Right atrium auricular region (tissue), 2 donors: ENCODE measurements around the gene CACNA2D3. TPM values are rescaled to one million over a fixed set of nuclear protein-coding genes. Genes with fewer than 3 reads are reported as not detected.

Experiments used
- DNase-seq: peaks from one replicate; pipeline ENCODE4 v3.0.0-alpha.2; 2019; ENCODE audit warnings: low spot score
- H3K27ac ChIP-seq, 2 donors: fragments of 200-600 bp; sonication (generic); 1 replicate in 1 of 2; 2 replicates in 1 of 2; pipeline ENCODE4 v1.5.1; 2016 to 2019
- H3K27me3 ChIP-seq, 2 donors: fragments of 200-600 bp; sonication (generic); one replicate each; pipeline versions ENCODE4 v1.5.1 to v1.6.0; 2017 to 2019
- H3K36me3 ChIP-seq: fragments of 200-600 bp; sonication (generic); one replicate; pipeline ENCODE4 v1.5.1; 2016
- H3K4me1 ChIP-seq, 2 donors: fragments of 200-600 bp; sonication (generic); one replicate each; pipeline versions ENCODE4 v1.5.1 to v1.6.0; 2017 to 2019
- H3K4me3 ChIP-seq, 2 donors: fragments of 200-600 bp; sonication (generic); 1 replicate in 1 of 2; 2 replicates in 1 of 2; pipeline ENCODE4 v1.5.1; 2017 to 2019; ENCODE audit warnings: mild to moderate bottlenecking in 1 of 2, moderate library complexity in 1 of 2
- H3K9me3 ChIP-seq, 2 donors: fragments of 200-600 bp; sonication (generic); one replicate each; pipeline ENCODE4 v1.5.1; 2019
- total RNA-seq, 2 donors: library from RNA; depleted of rRNA; stranded (reverse); fragments of >200 nt; gene quantifications; one replicate each; pipeline ENCODE4 v1.1.0, GENCODE V29; 2016
- TF ChIP-seq, protein P1 (sequence below), 2 donors: fragments of 200-600 bp; sonication (generic); IDR thresholded peaks; one replicate each; pipeline ENCODE4 v1.5.1; 2019; ENCODE audit warnings: antibody characterized with exemption in 2 of 2

The CACNA2D3 gene
- total RNA-seq, 2 donors from 2014 or later = 10.9 to 17.2 TPM

GRCh38 chr3:55060896-55061719 lies 938.8 kb downstream of the CACNA2D3 start:
- Histone ChIP-seq H3K4me1 (no peaks in the 10 kb centered on the region), H3K27me3 (no peaks in the 10 kb centered on the region), H3K27ac (no peak overlapping the region), H3K4me3 (no peak overlapping the region), H3K9me3 (peaks cover 0 to 1% of the 10 kb centered on the region in 2 donors), H3K36me3 (no peaks in the 10 kb centered on the region)
- no peak for DNase-seq
- TF ChIP-seq, protein P1, sequence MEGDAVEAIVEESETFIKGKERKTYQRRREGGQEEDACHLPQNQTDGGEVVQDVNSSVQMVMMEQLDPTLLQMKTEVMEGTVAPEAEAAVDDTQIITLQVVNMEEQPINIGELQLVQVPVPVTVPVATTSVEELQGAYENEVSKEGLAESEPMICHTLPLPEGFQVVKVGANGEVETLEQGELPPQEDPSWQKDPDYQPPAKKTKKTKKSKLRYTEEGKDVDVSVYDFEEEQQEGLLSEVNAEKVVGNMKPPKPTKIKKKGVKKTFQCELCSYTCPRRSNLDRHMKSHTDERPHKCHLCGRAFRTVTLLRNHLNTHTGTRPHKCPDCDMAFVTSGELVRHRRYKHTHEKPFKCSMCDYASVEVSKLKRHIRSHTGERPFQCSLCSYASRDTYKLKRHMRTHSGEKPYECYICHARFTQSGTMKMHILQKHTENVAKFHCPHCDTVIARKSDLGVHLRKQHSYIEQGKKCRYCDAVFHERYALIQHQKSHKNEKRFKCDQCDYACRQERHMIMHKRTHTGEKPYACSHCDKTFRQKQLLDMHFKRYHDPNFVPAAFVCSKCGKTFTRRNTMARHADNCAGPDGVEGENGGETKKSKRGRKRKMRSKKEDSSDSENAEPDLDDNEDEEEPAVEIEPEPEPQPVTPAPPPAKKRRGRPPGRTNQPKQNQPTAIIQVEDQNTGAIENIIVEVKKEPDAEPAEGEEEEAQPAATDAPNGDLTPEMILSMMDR (IDR thresholded peaks at IDR 0.05) = no peak

DNA sequence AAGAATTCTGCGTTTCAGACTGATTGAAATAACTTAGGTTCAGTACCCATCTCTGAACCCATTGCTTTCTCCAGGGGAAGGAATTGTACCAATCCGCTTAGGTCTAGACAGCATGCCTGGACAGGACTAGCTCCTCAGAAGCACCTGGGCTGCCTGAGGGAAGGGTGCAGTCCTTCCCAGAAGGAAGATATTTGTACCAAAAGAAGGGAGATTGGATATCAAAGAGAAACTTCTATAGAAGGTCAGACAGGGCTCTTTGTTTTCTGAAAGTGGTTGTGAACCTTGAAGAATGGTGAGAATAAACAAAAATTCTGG lies 939.3 kb downstream of the CACNA2D3 start:
- Histone ChIP-seq H3K27me3 (no peaks in the 10 kb centered on the region), H3K27ac (no peak overlapping the region), H3K9me3 (no peaks in the 10 kb centered on the region), H3K4me1 (no peaks in the 10 kb centered on the region), H3K36me3 (no peaks in the 10 kb centered on the region), H3K4me3 (no peak overlapping the region)
- TF ChIP-seq, protein P1 (IDR thresholded peaks at IDR 0.05) = no peak
- no peak for DNase-seq

DNA sequence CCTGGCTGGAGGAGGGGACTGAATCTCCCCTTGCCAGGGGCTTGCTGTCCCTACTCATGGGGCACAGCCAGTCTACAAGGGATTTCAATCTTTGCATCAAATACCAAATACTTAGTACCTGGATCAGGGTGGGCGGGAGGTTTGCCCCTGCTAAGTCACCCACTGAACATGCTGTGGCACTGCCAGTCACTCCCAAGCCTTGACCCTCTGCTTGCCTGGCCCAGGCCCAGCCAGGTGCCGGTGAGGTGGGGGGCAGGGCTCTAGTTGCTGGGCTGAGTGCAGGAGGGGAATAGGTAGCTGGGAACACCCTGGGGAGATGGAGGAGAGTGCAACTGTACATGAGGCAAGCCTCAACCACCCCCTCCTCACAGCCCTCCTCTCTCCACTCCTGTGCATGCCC lies 941.8 kb downstream of the CACNA2D3 start:
- Histone ChIP-seq H3K36me3 (no peaks in the 10 kb centered on the region), H3K27me3 (no peaks in the 10 kb centered on the region), H3K4me1 (no peaks in the 10 kb centered on the region), H3K27ac (no peak overlapping the region), H3K9me3 (no peaks in the 10 kb centered on the region), H3K4me3 (no peak overlapping the region)
- TF ChIP-seq, protein P1 (IDR thresholded peaks at IDR 0.05) = no peak
- no peak for DNase-seq

DNA sequence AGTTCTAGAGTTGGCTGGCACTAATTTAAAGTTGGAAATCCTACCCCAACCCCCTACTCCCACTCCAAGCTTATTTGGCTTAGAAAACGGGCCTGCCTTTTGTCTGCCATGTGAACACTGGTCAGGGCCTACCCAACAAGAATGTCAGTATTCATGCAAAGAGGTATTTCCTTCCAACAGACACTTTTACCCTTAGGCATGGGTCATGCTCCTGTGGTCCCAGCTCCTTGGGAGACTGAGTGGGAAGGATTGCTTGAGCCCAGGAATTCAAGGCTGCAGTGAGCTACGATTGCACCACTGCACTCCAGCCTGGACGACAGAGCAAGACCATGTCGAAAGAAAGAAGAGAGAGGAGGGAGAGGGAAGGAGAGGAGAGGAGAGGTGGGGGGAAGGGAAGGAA lies 943.0 kb downstream of the CACNA2D3 start:
- Histone ChIP-seq H3K27me3 (no peaks in the 10 kb centered on the region), H3K9me3 (no peaks in the 10 kb centered on the region), H3K36me3 (no peaks in the 10 kb centered on the region), H3K4me3 (no peak overlapping the region), H3K4me1 (no peaks in the 10 kb centered on the region), H3K27ac (no peak overlapping the region)
- TF ChIP-seq, protein P1 (IDR thresholded peaks at IDR 0.05) = no peak
- DNase-seq = no peak

DNA sequence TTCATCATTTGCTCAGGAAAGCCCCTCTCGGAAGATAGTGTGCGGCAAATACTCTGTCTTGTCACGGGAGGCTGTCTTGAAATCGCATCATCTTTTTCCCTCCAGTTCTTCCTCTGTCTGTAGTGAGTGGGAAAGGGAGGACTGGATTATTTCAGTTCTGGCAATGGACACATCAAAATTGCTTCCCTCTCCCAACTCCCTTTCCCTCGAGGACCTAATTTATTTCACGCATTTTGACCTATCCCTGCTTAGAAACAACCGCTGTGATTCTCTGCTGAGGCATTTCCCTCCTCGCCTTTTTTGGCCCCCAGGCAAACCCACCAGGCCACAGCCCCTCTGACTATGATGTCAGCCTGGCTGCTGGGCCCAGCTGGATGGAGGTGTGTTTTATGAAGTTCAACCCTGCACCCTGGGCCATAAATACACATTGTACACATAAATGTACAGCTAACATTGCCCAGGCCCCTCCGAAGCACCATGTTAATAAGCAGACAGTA lies 944.2 kb downstream of the CACNA2D3 start:
- no peak overlapping the region for H3K4me3 ChIP-seq
- H3K36me3 ChIP-seq = no peaks in the 10 kb centered on the region
- TF ChIP-seq, protein P1 (IDR thresholded peaks at IDR 0.05) = no peak
- H3K4me1 ChIP-seq = no peaks in the 10 kb centered on the region
- H3K27ac ChIP-seq = no peak overlapping the region
- no peak for DNase-seq
- H3K9me3 ChIP-seq = no peaks in the 10 kb centered on the region
- H3K27me3 ChIP-seq = no peaks in the 10 kb centered on the region

- Histone ChIP-seq H3K27me3 (no peaks in the 10 kb centered on the region), H3K4me1 (no peaks in the 10 kb centered on the region), H3K27ac (no peak overlapping the region), H3K4me3 (no peak overlapping the region), H3K36me3 (no peaks in the 10 kb centered on the region), H3K9me3 (no peaks in the 10 kb centered on the region)
- TF ChIP-seq, protein P1 (IDR thresholded peaks at IDR 0.05) = no peak
- DNase-seq = no peak
These were observed 947.6 kb downstream of the CACNA2D3 start for GRCh38 chr3:55069950-55070349.
